Measurements from ENCODE around the gene HSBP1. TPM values are rescaled to one million over a fixed set of nuclear protein-coding genes. Genes with fewer than 3 reads are reported as not detected.
A peak's percentile ranks its signal among the peaks of the same experiment; 100 is the strongest.

The HSBP1 gene
- total RNA-seq, 1 experiment from 2014 or later, result 230 TPM

GRCh38 chr16:83842756-83843507, 35.2 kb downstream of the HSBP1 start:
- Histone ChIP-seq H3K79me2 (ENCODE audit: insufficient read depth, low read length) (no peaks in the 10 kb centered on the region), H2BK20ac (ENCODE audit: low read depth, low read length, poor library complexity, severe bottlenecking) (no peak overlapping the region), H2BK120ac (ENCODE audit: low read depth, low read length, poor library complexity, severe bottlenecking) (peak overlapping the region; percentile 86), H4K5ac (ENCODE audit: insufficient read length, low read depth, low read length) (no peak overlapping the region), H3K9me3 (ENCODE audit: control insufficient read depth, low read depth, low read length) (no peaks in the 10 kb centered on the region), H3K27me3 (ENCODE audit: insufficient read depth, low read length) (no peaks in the 10 kb centered on the region), H3K18ac (ENCODE audit: insufficient read length, low read depth, low read length) (peak overlapping the region; percentile 80), H3K9ac (ENCODE audit: extremely low read depth, insufficient read length, low read length) (no peak overlapping the region), H3K4ac (ENCODE audit: low read depth, low read length) (no peak overlapping the region), H3K4me1 (ENCODE audit: insufficient read depth, low read length) (peaks cover 6% of the 10 kb centered on the region; the same call in 1 of the 2 replicates), H3K14ac (ENCODE audit: insufficient read depth, low read length) (peak overlapping the region; percentile 63; the same call in 1 of the 2 replicates), H3K56ac (ENCODE audit: insufficient read length, low read depth, low read length) (no peak overlapping the region), H2AK5ac (ENCODE audit: insufficient read length, low read length) (no peak overlapping the region), H3K23ac (ENCODE audit: insufficient read length, low read depth, low read length) (no peak overlapping the region), H3K23me2 (ENCODE audit: insufficient read length, low read depth, low read length, poor library complexity, severe bottlenecking) (no peaks in the 10 kb centered on the region), H3K27ac (ENCODE audit: insufficient read length, low read depth, low read length) (peak overlapping the region; percentile 44), H2AFZ (ENCODE audit: low read length) (no peak overlapping the region), H3T11ph (ENCODE audit: low read length) (no peak overlapping the region), H3K79me1 (ENCODE audit: insufficient read depth, low read depth, low read length, poor library complexity, severe bottlenecking) (no peaks in the 10 kb centered on the region), H2BK5ac (ENCODE audit: insufficient read length, low read length) (no peak overlapping the region), H4K8ac (replicated peaks; ENCODE audit: insufficient read length, low read depth, low read length) (no peak overlapping the region), H2BK12ac (ENCODE audit: insufficient read length, low read depth, low read length) (peak overlapping the region; percentile 76), H3K4me2 (ENCODE audit: insufficient read depth, insufficient read length, low read length) (no peak overlapping the region), H2BK15ac (ENCODE audit: low read depth, low read length) (no peak overlapping the region), H4K91ac (ENCODE audit: insufficient read length, low read depth, low read length) (no peak overlapping the region), H4K20me1 (ENCODE audit: control insufficient read depth, insufficient read depth, insufficient read length) (no peaks in the 10 kb centered on the region)
- no peak for DNase-seq
- TF ChIP-seq CTCF (conservative IDR thresholded peaks at IDR 0.05), result no peak
- peak overlapping the region; percentile 95 to 100 (median 99) for H3K27ac Mint-ChIP-seq
- H3K9me3 Mint-ChIP-seq, result peaks cover 0 to 3% of the 10 kb centered on the region in 2 experiments; a peak in 2 of 5 replicates
- 0 out of 5 replicates have a peak overlapping the region, but pooled peaks of 1 of the 2 experiments have one; percentile 47 for H3K4me3 Mint-ChIP-seq
- peaks cover 64 to 68% of the 10 kb centered on the region in 2 experiments for H3K4me1 Mint-ChIP-seq
- no CpG with 5 or more reads among the region's 9 CpGs for WGBS (ENCODE audit: extremely low coverage, insufficient read length, low lambda C conversion rate)
- no peaks in the 10 kb centered on the region; the same call in 1 of the 2 replicates for H3K27me3 Mint-ChIP-seq (ENCODE audit: low read depth)
- no peaks in the 10 kb centered on the region; a peak in 2 of 7 replicates for H3K36me3 Mint-ChIP-seq (ENCODE audit: insufficient read depth in 1 of 3, low read depth in 3 of 3)
